Measurements from ENCODE around the gene SRRM4. TPM values are rescaled to one million over a fixed set of nuclear protein-coding genes. Genes with fewer than 3 reads are reported as not detected.

SRRM4 gene
- total RNA-seq, 1 donor from 2014 or later: not detected

DNA sequence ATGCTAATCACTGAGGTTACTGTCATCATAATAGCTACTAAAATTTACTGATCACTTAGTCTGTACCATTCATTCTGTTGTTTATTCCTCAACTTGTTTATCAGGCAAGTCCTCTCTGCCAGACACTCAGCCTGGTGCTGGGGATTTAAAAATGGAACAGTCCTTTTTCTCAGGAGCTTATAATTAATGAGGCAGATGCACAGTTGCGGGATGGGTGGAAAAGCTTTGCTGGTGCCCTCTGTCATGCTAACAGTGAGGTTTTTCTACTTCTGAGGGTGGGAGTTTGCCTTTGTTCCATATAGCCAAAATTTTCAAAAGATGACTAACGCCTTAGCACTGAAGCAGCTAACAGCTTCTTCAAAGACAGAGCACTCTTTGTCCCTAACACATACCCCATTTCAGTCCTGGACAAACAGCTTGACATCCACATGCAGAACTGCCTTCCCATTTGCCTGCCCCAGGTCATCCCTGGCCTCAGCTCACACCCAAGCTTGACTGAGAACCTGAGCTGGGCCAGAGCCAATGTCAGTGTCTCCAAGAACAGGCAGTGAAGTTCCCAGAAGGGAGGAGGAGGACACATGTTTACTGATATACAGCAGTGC, 166.6 kb downstream of the SRRM4 start:
- Mint-ChIP-seq H3K27ac (ENCODE audit: unreplicated experiment) (no peak overlapping the region), H3K27me3 (ENCODE audit: low read depth) (peaks cover 27% of the 10 kb centered on the region), H3K36me3 (ENCODE audit: low read depth) (no peaks in the 10 kb centered on the region), H3K4me3 (ENCODE audit: unreplicated experiment) (no peak overlapping the region), H3K4me1 (ENCODE audit: low read depth) (no peaks in the 10 kb centered on the region), H3K9me3 (ENCODE audit: low read depth) (peaks cover 5% of the 10 kb centered on the region)
- TF ChIP-seq, protein P1, sequence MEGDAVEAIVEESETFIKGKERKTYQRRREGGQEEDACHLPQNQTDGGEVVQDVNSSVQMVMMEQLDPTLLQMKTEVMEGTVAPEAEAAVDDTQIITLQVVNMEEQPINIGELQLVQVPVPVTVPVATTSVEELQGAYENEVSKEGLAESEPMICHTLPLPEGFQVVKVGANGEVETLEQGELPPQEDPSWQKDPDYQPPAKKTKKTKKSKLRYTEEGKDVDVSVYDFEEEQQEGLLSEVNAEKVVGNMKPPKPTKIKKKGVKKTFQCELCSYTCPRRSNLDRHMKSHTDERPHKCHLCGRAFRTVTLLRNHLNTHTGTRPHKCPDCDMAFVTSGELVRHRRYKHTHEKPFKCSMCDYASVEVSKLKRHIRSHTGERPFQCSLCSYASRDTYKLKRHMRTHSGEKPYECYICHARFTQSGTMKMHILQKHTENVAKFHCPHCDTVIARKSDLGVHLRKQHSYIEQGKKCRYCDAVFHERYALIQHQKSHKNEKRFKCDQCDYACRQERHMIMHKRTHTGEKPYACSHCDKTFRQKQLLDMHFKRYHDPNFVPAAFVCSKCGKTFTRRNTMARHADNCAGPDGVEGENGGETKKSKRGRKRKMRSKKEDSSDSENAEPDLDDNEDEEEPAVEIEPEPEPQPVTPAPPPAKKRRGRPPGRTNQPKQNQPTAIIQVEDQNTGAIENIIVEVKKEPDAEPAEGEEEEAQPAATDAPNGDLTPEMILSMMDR (IDR thresholded peaks at IDR 0.05): no peak
- DNase-seq (ENCODE audit: low spot score): no peak

- Mint-ChIP-seq H3K4me1 (ENCODE audit: low read depth) (peaks cover 3% of the 10 kb centered on the region), H3K27me3 (ENCODE audit: low read depth) (peaks cover 24% of the 10 kb centered on the region), H3K4me3 (ENCODE audit: unreplicated experiment) (no peak overlapping the region), H3K36me3 (ENCODE audit: low read depth) (no peaks in the 10 kb centered on the region), H3K27ac (ENCODE audit: unreplicated experiment) (no peak overlapping the region), H3K9me3 (ENCODE audit: low read depth) (peaks cover 5% of the 10 kb centered on the region)
- no peak for DNase-seq (ENCODE audit: low spot score)
- TF ChIP-seq, protein P1 (IDR thresholded peaks at IDR 0.05): no peak
These were observed 167.9 kb downstream of the SRRM4 start for GRCh38 chr12:119149270-119149669.

- Mint-ChIP-seq H3K4me3 (ENCODE audit: unreplicated experiment) (no peak overlapping the region), H3K36me3 (ENCODE audit: low read depth) (no peaks in the 10 kb centered on the region), H3K27ac (ENCODE audit: unreplicated experiment) (no peak overlapping the region), H3K4me1 (ENCODE audit: low read depth) (peaks cover 3% of the 10 kb centered on the region), H3K27me3 (ENCODE audit: low read depth) (peaks cover 16% of the 10 kb centered on the region), H3K9me3 (ENCODE audit: low read depth) (peaks cover 5% of the 10 kb centered on the region)
- TF ChIP-seq, protein P1 (IDR thresholded peaks at IDR 0.05): no peak
- DNase-seq (ENCODE audit: low spot score): no peak
These were observed 170.2 kb downstream of the SRRM4 start for GRCh38 chr12:119151445-119152026.

- no peak for DNase-seq (ENCODE audit: low spot score)
- Mint-ChIP-seq H3K27me3 (ENCODE audit: low read depth) (peaks cover 8% of the 10 kb centered on the region), H3K9me3 (ENCODE audit: low read depth) (peaks cover 5% of the 10 kb centered on the region), H3K27ac (ENCODE audit: unreplicated experiment) (no peak overlapping the region), H3K36me3 (ENCODE audit: low read depth) (no peaks in the 10 kb centered on the region), H3K4me1 (ENCODE audit: low read depth) (peaks cover 3% of the 10 kb centered on the region), H3K4me3 (ENCODE audit: unreplicated experiment) (no peak overlapping the region)
- TF ChIP-seq, protein P1 (IDR thresholded peaks at IDR 0.05): no peak
These were observed 172.4 kb downstream of the SRRM4 start for GRCh38 chr12:119153477-119154434.

DNA sequence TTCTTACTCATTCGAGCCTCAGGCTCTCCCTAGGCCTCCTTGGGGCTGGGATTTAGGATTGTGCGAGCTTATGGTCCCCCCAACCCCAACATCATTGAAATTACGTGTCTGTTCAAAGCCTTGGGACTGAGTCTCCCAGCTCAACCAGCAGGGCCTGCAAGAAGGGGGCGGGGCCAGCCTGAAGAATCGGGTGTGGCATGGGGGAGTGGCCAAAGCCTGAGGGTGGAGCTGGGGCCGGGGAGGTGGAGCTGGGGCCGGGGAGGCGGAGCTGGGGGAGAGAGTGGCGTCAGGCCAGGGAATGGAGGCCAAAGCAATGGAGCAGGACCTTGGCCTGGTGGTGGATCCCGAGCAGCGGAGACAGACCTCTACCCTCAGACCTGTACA, 173.1 kb downstream of the SRRM4 start:
- Mint-ChIP-seq H3K4me1 (ENCODE audit: low read depth) (peaks cover 3% of the 10 kb centered on the region), H3K4me3 (ENCODE audit: unreplicated experiment) (no peak overlapping the region), H3K36me3 (ENCODE audit: low read depth) (no peaks in the 10 kb centered on the region), H3K27ac (ENCODE audit: unreplicated experiment) (no peak overlapping the region), H3K27me3 (ENCODE audit: low read depth) (peaks cover 9% of the 10 kb centered on the region), H3K9me3 (ENCODE audit: low read depth) (peaks cover 5% of the 10 kb centered on the region)
- DNase-seq (ENCODE audit: low spot score): no peak
- TF ChIP-seq, protein P1 (IDR thresholded peaks at IDR 0.05): no peak

All from chondrocyte (in vitro differentiated cells).